SK-N-SH (cell line): ENCODE measurements around the gene CDIPT. TPM values are rescaled to one million over a fixed set of nuclear protein-coding genes. Genes with fewer than 3 reads are reported as not detected.

Experiments used
- CTCF ChIA-PET: fragments of 300-600, 350-600 bp; formaldehyde crosslinking; extraction: SDS; loops from one replicate; lab custom pipeline; 2021; lab: Yijun Ruan, JAX
- POLR2A ChIA-PET: fragments of 350-600 bp; sonication (Branson Sonifier 250); formaldehyde crosslinking; extraction: SDS; loops from one replicate; lab custom pipeline; 2020; ENCODE audit warnings: antibody characterized with exemption, inconsistent platforms; lab: Yijun Ruan, JAX
- DNase-seq: peaks from one replicate; pipeline ENCODE4 v3.0.0; 2012
- H2AFZ ChIP-seq: fragments of 200-600 bp; sonication (generic); 2 replicates; pipeline ENCODE4 v1.8.1; 2016; ENCODE audit warnings: antibody characterized with exemption, mild to moderate bottlenecking, low read depth
- H3F3A ChIP-seq: fragments of 200-600 bp; sonication (generic); replicated peaks from 2 replicates; pipeline ENCODE3; 2016; ENCODE audit warnings: antibody characterized with exemption, mild to moderate bottlenecking; ENCODE audit not compliant: insufficient read depth
- H3K27ac ChIP-seq, 2 experiments: fragments of 200-500 bp in 1 of 2; fragments of 200-600 bp in 1 of 2; sonication (Bioruptor generic) in 1 of 2; sonication (generic), shearing (Covaris generic) in 1 of 2; 2 replicates each; pipeline versions ENCODE4 v1.5.1 to v1.6.1; 2014 to 2016; ENCODE audit warnings: low read depth in 2 of 2, inconsistent platforms in 1 of 2, low read length in 1 of 2, mild to moderate bottlenecking in 1 of 2, mixed read lengths in 1 of 2
- H3K27me3 ChIP-seq: fragments of 200-600 bp; sonication (generic), shearing (Covaris generic); 2 replicates; pipeline ENCODE4 v1.6.1; 2016; ENCODE audit warnings: mixed run types; ENCODE audit not compliant: insufficient read depth
- H3K36me3 ChIP-seq, 2 experiments: fragments of 200-500 bp in 1 of 2; fragments of 200-600 bp in 1 of 2; sonication (Bioruptor generic) in 1 of 2; sonication (generic) in 1 of 2; replicated peaks in 1 of 2; 2 replicates each; pipeline versions ENCODE3 to v1.5.1; 2014 to 2016; ENCODE audit warnings: low read length in 1 of 2, mild to moderate bottlenecking in 1 of 2; ENCODE audit not compliant: insufficient read depth in 2 of 2, control insufficient read depth in 1 of 2
- H3K4me1 ChIP-seq, 2 experiments: fragments of 200-500 bp in 1 of 2; fragments of 200-600 bp in 1 of 2; sonication (Bioruptor generic) in 1 of 2; sonication (generic), shearing (Covaris generic) in 1 of 2; 2 replicates each; pipeline versions ENCODE4 v1.5.1 to v1.6.1; 2014 to 2016; ENCODE audit warnings: low read depth in 1 of 2, low read length in 1 of 2, mixed run types in 1 of 2; ENCODE audit not compliant: insufficient read depth in 2 of 2, control insufficient read depth in 1 of 2
- H3K4me2 ChIP-seq: fragments of 200-600 bp; sonication (generic), shearing (Covaris generic); 2 replicates; pipeline ENCODE4 v1.6.1; 2017; ENCODE audit warnings: mixed run types
- H3K4me3 ChIP-seq, 2 experiments: fragments of 200-500 bp in 1 of 2; fragments of 200-600 bp in 1 of 2; sonication (Bioruptor generic) in 1 of 2; sonication (generic), shearing (Covaris generic) in 1 of 2; 2 replicates each; pipeline versions ENCODE4 v1.5.1 to v1.8.1; 2014 to 2016; ENCODE audit warnings: low read depth in 2 of 2, inconsistent platforms in 1 of 2, low read length in 1 of 2, mild to moderate bottlenecking in 1 of 2, mixed read lengths in 1 of 2, moderate library complexity in 1 of 2
- H3K79me2 ChIP-seq: fragments of 200-600 bp; sonication (generic); 2 replicates; pipeline ENCODE4 v1.8.1; 2017; ENCODE audit warnings: mild to moderate bottlenecking; ENCODE audit not compliant: insufficient read depth
- H3K9ac ChIP-seq: fragments of 200-600 bp; sonication (generic); 2 replicates; pipeline ENCODE4 v1.6.1; 2017; ENCODE audit warnings: mixed run types
- H3K9me2 ChIP-seq: fragments of 200-600 bp; sonication (generic); 2 replicates; pipeline ENCODE4 v1.6.1; 2017; ENCODE audit warnings: mixed run types
- H3K9me3 ChIP-seq: fragments of 200-600 bp; sonication (generic); 2 replicates; pipeline ENCODE4 v1.6.1; 2017; ENCODE audit warnings: mixed run types, mild to moderate bottlenecking, moderate library complexity
- H4K20me1 ChIP-seq: fragments of 200-600 bp; sonication (generic); 2 replicates; pipeline ENCODE4 v1.6.1; 2017; ENCODE audit warnings: mild to moderate bottlenecking, mixed run types; ENCODE audit not compliant: insufficient read depth
- CHD2 ChIP-seq: fragments of 150-350 bp; IDR thresholded peaks from 2 replicates; pipeline ENCODE4 v1.6.1; 2018; ENCODE audit warnings: low read length; ENCODE audit not compliant: partially characterized antibody
- ELF1 ChIP-seq: IDR thresholded peaks from 2 replicates; pipeline ENCODE4 v1.4.0; 2012
- EP300 ChIP-seq, 2 experiments: IDR thresholded peaks; 2 replicates each; pipeline versions ENCODE4 v1.4.0 to v1.6.1; 2012; ENCODE audit warnings: borderline replicate concordance in 1 of 2, low read depth in 1 of 2, low read length in 1 of 2
- FOSL2 ChIP-seq: IDR thresholded peaks from 2 replicates; pipeline ENCODE4 v1.4.0; 2012; ENCODE audit warnings: low read depth, mild to moderate bottlenecking, moderate library complexity, borderline replicate concordance
- GABPA ChIP-seq: IDR thresholded peaks from 2 replicates; pipeline ENCODE4 v1.4.0; 2012; ENCODE audit warnings: low read depth, mild to moderate bottlenecking
- GATA2 ChIP-seq: sonication (generic); formaldehyde crosslinking; IDR thresholded peaks from 2 replicates; pipeline ENCODE4 v1.5.0; 2020; ENCODE audit warnings: mild to moderate bottlenecking, missing genetic modification reagents
- MAX ChIP-seq: IDR thresholded peaks from 2 replicates; pipeline ENCODE4 v1.4.0; 2012; ENCODE audit warnings: low read depth
- NFIC ChIP-seq: IDR thresholded peaks from 2 replicates; pipeline ENCODE4 v1.4.0; 2012; ENCODE audit warnings: borderline replicate concordance
- NRF1 ChIP-seq: IDR thresholded peaks from 2 replicates; pipeline ENCODE4 v1.6.1; 2012; ENCODE audit warnings: low read depth, mild to moderate bottlenecking, low read length
- PBX3 ChIP-seq: IDR thresholded peaks from 2 replicates; pipeline ENCODE4; 2012
- RCOR1 ChIP-seq: fragments of 150-350 bp; IDR thresholded peaks from 2 replicates; pipeline ENCODE4 v1.6.1; 2017; ENCODE audit warnings: antibody characterized with exemption, low read length
- RXRA ChIP-seq: IDR thresholded peaks from 2 replicates; pipeline ENCODE4 v1.4.0; 2012; ENCODE audit warnings: low read depth, mild to moderate bottlenecking, borderline replicate concordance
- SMC3 ChIP-seq: IDR thresholded peaks from 2 replicates; pipeline ENCODE4 v1.6.1; 2012; ENCODE audit warnings: low read depth, low read length, improper control_type of control experiment
- TAF1 ChIP-seq: IDR thresholded peaks from 2 replicates; pipeline ENCODE4 v1.6.1; 2012; ENCODE audit warnings: low read depth, mild to moderate bottlenecking, low read length, moderate library complexity, borderline replicate concordance
- TEAD4 ChIP-seq: IDR thresholded peaks from 2 replicates; pipeline ENCODE4 v1.4.0; 2012; ENCODE audit warnings: mild to moderate bottlenecking, borderline replicate concordance; ENCODE audit not compliant: insufficient read depth
- USF2 ChIP-seq: fragments of 150-350 bp; IDR thresholded peaks from 2 replicates; pipeline ENCODE4 v1.6.1; 2017; ENCODE audit warnings: antibody characterized with exemption, low read length, low read depth, borderline replicate concordance
- YY1 ChIP-seq: IDR thresholded peaks from 2 replicates; pipeline ENCODE4 v1.4.0; 2012; ENCODE audit warnings: low read depth, mild to moderate bottlenecking
- ZBTB33 ChIP-seq: IDR thresholded peaks from 2 replicates; pipeline ENCODE4 v1.4.0; 2012; ENCODE audit warnings: low read depth, borderline replicate concordance
- WGBS: methylation state at CpG from one replicate; pipeline ENCODE4 v1.1.6; 2017; ENCODE audit warnings: low lambda C conversion rate; 5-methylcytosine and 5-hydroxymethylcytosine counted together
- polyA plus RNA-seq, 3 experiments: library from polyadenylated mRNA; depleted of rRNA; stranded (reverse); fragments of >200 nt; gene quantifications; 2 replicates each; pipeline ENCODE4 v1.2.3, GENCODE V29; 2012

Gene CDIPT
- polyA plus RNA-seq, 1 of the 3 experiments (the other 2 are of a cell fraction) = 90.7 TPM

- H3K4me1 ChIP-seq = no peaks in the 10 kb centered on the region
- 100% methylated on average over 1 of the region's 9 CpGs for WGBS
- TF ChIP-seq PBX3 (no peak), YY1 (no peak), GATA2 (CRISPR knock-in tag) (no peak), NRF1 (no peak), RXRA (no peak), GABPA (no peak), USF2 (no peak), FOSL2 (no peak), NFIC (no peak), ZBTB33 (no peak), MAX (no peak)
- no peak overlapping the region for H3K27ac ChIP-seq
- peaks cover 10% of the 10 kb centered on the region for H3F3A ChIP-seq
- ChIA-PET CTCF (interaction anchor here (1.2 to 1.7 kb wide), 3 partner anchors 10 to 35 kb away, joined by 3 to 6 read pairs (median 5); no protein-coding TSS in a partner anchor), POLR2A (no interaction called here)
- no peaks in the 10 kb centered on the region for H3K79me2 ChIP-seq
- no peaks in the 10 kb centered on the region for H3K9me2 ChIP-seq
- DNase-seq = no peak
- no peaks in the 10 kb centered on the region for H3K9me3 ChIP-seq
- H3K27me3 ChIP-seq = no peaks in the 10 kb centered on the region
- H2AFZ ChIP-seq = no peak overlapping the region
- no peak overlapping the region for H3K9ac ChIP-seq
- H3K4me2 ChIP-seq = no peak overlapping the region
- no peak overlapping the region for H3K4me3 ChIP-seq
- peaks cover 31 to 40% of the 10 kb centered on the region in 2 experiments for H3K36me3 ChIP-seq
- no peaks in the 10 kb centered on the region for H4K20me1 ChIP-seq
Measured at GRCh38 chr16:29842732-29843346, 20.2 kb downstream of the CDIPT start.

- Histone ChIP-seq H3K79me2 (no peaks in the 10 kb centered on the region), H3K4me1 (no peaks in the 10 kb centered on the region), H3K27me3 (no peaks in the 10 kb centered on the region), H3K27ac (no peak overlapping the region), H3K36me3 (peaks cover 34 to 41% of the 10 kb centered on the region in 2 experiments), H3K4me3 (no peak overlapping the region), H2AFZ (no peak overlapping the region), H4K20me1 (no peaks in the 10 kb centered on the region), H3K4me2 (no peak overlapping the region), H3F3A (peaks cover 9% of the 10 kb centered on the region), H3K9me3 (no peaks in the 10 kb centered on the region), H3K9ac (no peak overlapping the region), H3K9me2 (no peaks in the 10 kb centered on the region)
- 99% methylated on average over 15 of the region's 23 CpGs for WGBS
- no peak for DNase-seq
- ChIA-PET POLR2A (no interaction called here), CTCF (interaction anchor here (0.9 to 1.0 kb wide), 2 partner anchors 9 to 27 kb away, joined by 3 read pairs; no protein-coding TSS in a partner anchor)
- TF ChIP-seq TAF1 (no peak), CHD2 (no peak), FOSL2 (no peak), ELF1 (no peak), RCOR1 (no peak), EP300 (IDR thresholded peaks at IDR 0.05; ENCODE audit: borderline replicate concordance in 1 of 2, low read depth in 1 of 2, low read length in 1 of 2) (no peak), PBX3 (no peak), RXRA (no peak), TEAD4 (no peak), SMC3 (no peak)
Measured at GRCh38 chr16:29841631-29842030, 21.4 kb downstream of the CDIPT start.
